Mucosa of rectum (tissue), 2 donors: ENCODE results near the gene BMPR2.
"Not testable (repeated sequence)": the region's sequence is repeated elsewhere in the genome, so short reads cannot be mapped to it uniquely, and the experiment has no call there.

Experiments
- H3K27ac ChIP-seq, 2 donors: one replicate each; pipeline ENCODE4 v1.7.0; 2013; ENCODE audit warnings: inconsistent platforms in 2 of 2, low read depth in 2 of 2, low read length in 2 of 2
- H3K27me3 ChIP-seq, 2 donors: one replicate each; pipeline ENCODE4 v1.7.0; 2013; ENCODE audit warnings: low read length in 2 of 2; ENCODE audit not compliant: control insufficient read depth in 2 of 2, insufficient read depth in 2 of 2
- H3K36me3 ChIP-seq, 2 donors: one replicate each; pipeline ENCODE4 v1.7.0; 2013; ENCODE audit warnings: low read length in 2 of 2; ENCODE audit not compliant: control insufficient read depth in 2 of 2, insufficient read depth in 2 of 2
- H3K4me1 ChIP-seq, 2 donors: one replicate each; pipeline ENCODE4 v1.7.0; 2013; ENCODE audit warnings: low read length in 2 of 2, mild to moderate bottlenecking in 1 of 2; ENCODE audit not compliant: control insufficient read depth in 2 of 2, insufficient read depth in 2 of 2
- H3K4me3 ChIP-seq, 2 donors: one replicate each; pipeline ENCODE4 v1.7.0; 2013; ENCODE audit warnings: low read length in 2 of 2
- H3K9ac ChIP-seq, 2 donors: one replicate each; pipeline ENCODE4 v1.7.0; 2013; ENCODE audit warnings: low read length in 2 of 2, low read depth in 1 of 2, mild to moderate bottlenecking in 1 of 2
- H3K9me3 ChIP-seq, 2 donors: one replicate each; pipeline ENCODE4 v1.7.0; 2013; ENCODE audit warnings: low read length in 2 of 2; ENCODE audit not compliant: control insufficient read depth in 2 of 2
- donor health status: healthy.
- donor health status: Normal muscosa, but diverticular disease.

The BMPR2 gene

DNA sequence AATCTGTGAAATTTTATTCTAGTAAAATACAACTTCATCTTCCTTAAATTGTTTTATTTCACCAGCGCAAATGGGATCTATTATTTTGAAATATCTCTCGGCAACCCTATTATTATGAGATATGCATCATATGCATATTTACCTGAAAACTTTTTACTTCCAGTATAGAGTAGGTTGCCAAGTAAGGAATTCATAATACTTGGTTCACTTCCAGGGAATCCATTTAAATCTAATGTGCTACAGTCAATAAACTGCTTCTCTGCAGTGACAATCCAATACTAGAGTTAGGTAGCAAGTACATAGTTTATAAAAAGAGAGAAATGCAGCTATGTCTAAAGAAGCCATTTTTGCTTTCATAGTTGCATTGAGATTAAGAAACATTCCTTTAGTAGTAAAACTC, 169.8 kb downstream of the BMPR2 start:
- no peak overlapping the region for H3K9ac ChIP-seq
- H3K27ac ChIP-seq = no peak overlapping the region
- H3K9me3 ChIP-seq = no peaks in the 10 kb centered on the region
- no peaks in the 10 kb centered on the region for H3K27me3 ChIP-seq
- no peaks in the 10 kb centered on the region for H3K36me3 ChIP-seq
- no peaks in the 10 kb centered on the region for H3K4me1 ChIP-seq
- no peak overlapping the region for H3K4me3 ChIP-seq

DNA sequence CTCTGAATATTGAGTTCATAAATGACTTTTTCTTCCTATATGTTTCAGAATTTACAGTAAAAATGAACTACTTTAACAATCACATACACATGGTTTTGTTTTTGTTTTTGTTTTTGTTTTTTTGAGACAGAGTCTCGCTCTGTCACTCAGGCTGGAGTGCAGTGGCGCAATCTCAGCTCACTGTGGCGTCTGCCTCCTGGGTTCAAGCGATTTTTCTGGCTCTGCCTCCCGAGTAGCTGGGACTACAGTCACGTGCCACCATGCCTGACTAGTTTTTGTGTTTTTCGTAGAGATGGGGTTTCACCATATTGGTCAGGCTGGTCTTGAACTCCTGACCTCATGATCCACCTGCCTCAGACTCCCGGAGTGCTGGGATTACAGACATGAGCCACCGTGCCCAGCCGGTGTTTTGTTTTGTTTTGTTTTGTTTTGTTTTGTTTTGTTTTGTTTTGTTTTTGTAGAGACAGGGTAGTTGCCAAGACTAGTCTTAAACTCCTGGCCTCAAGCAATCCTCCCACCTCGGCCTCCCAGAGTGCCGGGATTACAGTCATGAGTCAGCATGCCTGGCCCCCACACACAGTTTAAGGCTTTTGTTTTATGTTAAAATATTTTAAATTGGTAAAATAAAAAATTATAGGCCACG, 170.5 kb downstream of the BMPR2 start:
- not testable (repeated sequence) for H3K4me3 ChIP-seq, H3K4me1 ChIP-seq, H3K9ac ChIP-seq, H3K27ac ChIP-seq, H3K36me3 ChIP-seq, H3K9me3 ChIP-seq, H3K27me3 ChIP-seq

DNA sequence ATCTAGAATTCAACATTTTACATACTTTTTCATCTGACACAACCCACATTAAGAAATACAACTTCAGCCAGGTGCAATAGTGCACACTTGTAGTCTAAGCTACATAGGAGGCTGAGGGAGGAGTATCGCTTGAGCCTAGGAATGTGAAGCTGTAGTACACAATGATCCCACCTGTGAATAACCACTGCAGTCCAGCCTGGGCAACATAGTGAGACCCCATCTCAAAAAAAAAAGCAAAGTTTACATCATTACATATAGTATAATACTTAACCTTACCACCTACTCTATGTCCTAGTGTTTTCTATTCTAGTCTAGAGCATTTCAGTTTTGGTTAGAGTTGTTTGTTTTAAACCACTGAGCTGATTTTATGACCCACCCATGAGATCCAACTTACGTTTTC, 172.1 kb downstream of the BMPR2 start:
- Histone ChIP-seq H3K4me3 (no peak overlapping the region), H3K36me3 (peaks cover 0 to 3% of the 10 kb centered on the region in 2 donors), H3K4me1 (no peaks in the 10 kb centered on the region), H3K27me3 (no peaks in the 10 kb centered on the region), H3K9me3 (no peaks in the 10 kb centered on the region), H3K27ac (no peak overlapping the region), H3K9ac (no peak overlapping the region)

DNA sequence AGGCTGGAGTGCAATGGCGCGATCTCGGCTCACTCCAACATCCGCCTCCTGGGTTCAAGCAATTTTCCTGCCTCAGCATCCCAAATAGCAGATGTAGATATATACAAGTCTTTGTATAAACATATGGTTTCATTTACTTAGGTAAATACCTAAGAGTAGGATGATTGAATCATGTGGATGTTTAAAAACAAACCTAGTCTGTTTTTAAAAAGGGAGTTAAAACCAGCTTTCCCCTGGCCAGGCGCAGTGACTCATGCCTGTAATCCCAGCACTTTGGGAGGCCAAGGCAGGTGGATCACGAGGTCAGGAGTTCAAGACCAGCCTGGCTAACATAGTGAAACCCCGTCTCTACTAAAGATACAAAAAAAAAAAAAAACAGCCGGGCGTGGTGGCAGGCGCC, 174.9 kb downstream of the BMPR2 start:
- H3K9me3 ChIP-seq, H3K9ac ChIP-seq, H3K4me1 ChIP-seq, H3K4me3 ChIP-seq, H3K27ac ChIP-seq, H3K27me3 ChIP-seq: not testable (repeated sequence)
- peaks cover 16 to 17% of the 10 kb centered on the region in 2 donors for H3K36me3 ChIP-seq

DNA sequence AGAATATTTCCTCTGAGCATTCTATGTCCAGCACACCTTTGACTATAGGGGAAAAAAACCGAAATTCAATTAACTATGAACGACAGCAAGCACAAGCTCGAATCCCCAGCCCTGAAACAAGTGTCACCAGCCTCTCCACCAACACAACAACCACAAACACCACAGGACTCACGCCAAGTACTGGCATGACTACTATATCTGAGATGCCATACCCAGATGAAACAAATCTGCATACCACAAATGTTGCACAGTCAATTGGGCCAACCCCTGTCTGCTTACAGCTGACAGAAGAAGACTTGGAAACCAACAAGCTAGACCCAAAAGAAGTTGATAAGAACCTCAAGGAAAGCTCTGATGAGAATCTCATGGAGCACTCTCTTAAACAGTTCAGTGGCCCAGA, 179.2 kb downstream of the BMPR2 start:
- Histone ChIP-seq H3K9me3 (no peaks in the 10 kb centered on the region), H3K27me3 (no peaks in the 10 kb centered on the region), H3K27ac (no peak overlapping the region), H3K36me3 (peaks cover 25% of the 10 kb centered on the region in 2 donors), H3K9ac (no peak overlapping the region), H3K4me1 (no peaks in the 10 kb centered on the region), H3K4me3 (no peak overlapping the region)

DNA sequence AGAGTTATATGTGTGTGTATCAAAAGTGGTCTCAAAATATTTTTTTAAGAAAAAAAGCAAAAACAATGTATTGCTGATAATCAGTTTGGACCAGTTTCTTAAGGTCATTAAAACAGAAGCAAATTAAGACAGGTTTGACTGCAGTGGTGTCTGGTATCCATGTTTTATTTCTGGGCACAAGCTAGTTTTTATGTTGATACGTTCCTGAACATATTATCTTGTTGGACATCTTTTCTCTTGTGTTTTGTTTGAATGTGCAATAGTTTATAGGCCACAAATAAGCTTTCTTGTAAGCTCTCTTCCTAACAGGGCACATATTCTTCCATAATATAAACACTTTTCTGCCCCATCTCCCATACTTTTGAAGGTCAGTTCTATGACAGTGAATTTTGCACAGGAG, 184.1 kb downstream of the BMPR2 start:
- Histone ChIP-seq H3K36me3 (peaks cover 16 to 19% of the 10 kb centered on the region in 2 donors), H3K9me3 (no peaks in the 10 kb centered on the region), H3K9ac (no peak overlapping the region), H3K4me1 (no peaks in the 10 kb centered on the region), H3K27ac (no peak overlapping the region), H3K4me3 (no peak overlapping the region), H3K27me3 (no peaks in the 10 kb centered on the region)

DNA sequence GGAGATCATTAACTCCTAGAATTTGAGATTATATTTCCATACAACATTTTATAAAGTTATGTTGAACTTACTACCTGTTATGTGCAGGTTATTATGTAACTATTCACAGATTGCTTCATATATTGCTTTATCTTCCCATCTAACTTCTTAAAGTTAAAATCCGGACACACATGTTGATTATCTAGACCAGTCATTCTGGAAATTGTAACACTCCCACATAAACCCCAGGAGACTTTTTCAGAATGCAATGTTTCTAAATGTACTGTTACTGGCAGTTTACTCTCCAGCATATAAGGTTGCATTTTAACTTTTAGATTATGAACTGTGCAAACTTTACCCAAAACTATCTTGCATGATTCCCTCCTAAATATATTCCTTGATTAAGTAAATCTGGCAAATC, 188.1 kb downstream of the BMPR2 start:
- peaks cover 5 to 7% of the 10 kb centered on the region in 2 donors for H3K36me3 ChIP-seq
- H3K9me3 ChIP-seq = no peaks in the 10 kb centered on the region
- no peak overlapping the region for H3K9ac ChIP-seq
- no peak overlapping the region for H3K27ac ChIP-seq
- no peaks in the 10 kb centered on the region for H3K27me3 ChIP-seq
- H3K4me1 ChIP-seq = no peaks in the 10 kb centered on the region
- no peak overlapping the region for H3K4me3 ChIP-seq

DNA sequence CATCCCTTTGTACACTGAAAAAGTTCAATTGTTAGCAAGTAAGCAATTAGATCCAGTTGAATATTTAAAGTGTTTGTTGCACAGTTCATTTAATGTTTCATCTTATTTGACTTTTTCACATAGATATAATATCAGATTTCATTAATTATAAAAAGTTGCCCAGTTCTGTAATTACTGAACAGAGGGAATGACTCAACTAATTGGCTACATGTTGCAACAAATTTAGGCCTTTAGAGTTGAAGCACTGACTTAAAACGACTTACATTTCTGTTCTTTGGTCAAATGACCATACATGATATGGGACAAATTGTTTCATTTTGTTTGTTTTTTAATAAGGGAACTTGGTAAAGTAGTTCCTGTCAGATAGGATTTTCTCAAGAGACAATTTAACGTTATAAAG, 190.2 kb downstream of the BMPR2 start:
- Histone ChIP-seq H3K9me3 (no peaks in the 10 kb centered on the region), H3K4me1 (no peaks in the 10 kb centered on the region), H3K9ac (no peak overlapping the region), H3K27ac (no peak overlapping the region), H3K4me3 (no peak overlapping the region), H3K36me3 (no peaks in the 10 kb centered on the region), H3K27me3 (no peaks in the 10 kb centered on the region)

DNA sequence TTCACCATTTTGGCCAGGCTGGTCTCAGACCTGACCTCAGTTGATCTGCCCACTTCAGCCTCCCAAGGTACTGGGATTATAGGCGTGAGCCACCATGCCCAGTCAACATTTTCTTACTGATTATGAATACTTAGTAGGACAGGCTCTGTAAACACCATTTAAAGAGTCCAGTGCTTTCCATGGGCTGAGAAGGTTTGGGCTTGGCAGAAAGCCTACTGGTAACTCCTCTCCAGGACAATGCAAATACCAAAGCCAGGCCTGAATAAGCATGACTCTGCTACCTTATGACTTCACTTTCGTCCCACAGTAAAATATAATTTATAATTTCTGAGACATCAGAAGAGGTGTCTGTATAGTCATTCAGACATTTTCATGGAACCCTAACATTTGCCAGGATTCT, 198.4 kb downstream of the BMPR2 start:
- Histone ChIP-seq H3K9me3 (no peaks in the 10 kb centered on the region), H3K4me3 (no peak overlapping the region), H3K27me3 (no peaks in the 10 kb centered on the region), H3K9ac (no peak overlapping the region), H3K4me1 (no peaks in the 10 kb centered on the region), H3K36me3 (no peaks in the 10 kb centered on the region), H3K27ac (no peak overlapping the region)

DNA sequence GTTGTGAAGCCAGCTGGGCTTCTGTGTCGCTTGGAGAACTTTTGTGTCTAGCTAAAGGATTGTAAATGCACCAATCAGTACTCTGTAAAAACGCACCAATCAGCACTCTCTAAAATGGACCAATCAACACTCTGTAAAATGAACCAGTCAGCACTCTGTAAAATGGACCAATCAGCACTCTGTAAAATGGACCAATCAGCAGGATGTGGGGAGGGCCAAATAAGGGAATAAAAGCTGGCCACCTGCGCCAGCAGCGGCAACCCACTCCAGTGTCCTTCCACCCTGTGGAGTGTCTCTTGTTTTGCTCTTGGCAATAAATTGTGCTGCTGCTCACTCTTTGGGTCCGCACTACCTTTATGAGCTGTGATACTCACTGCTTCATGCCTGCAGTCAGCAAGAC, 199.1 kb downstream of the BMPR2 start:
- H3K9me3 ChIP-seq, H3K4me3 ChIP-seq, H3K27ac ChIP-seq, H3K4me1 ChIP-seq, H3K27me3 ChIP-seq, H3K9ac ChIP-seq, H3K36me3 ChIP-seq: not testable (repeated sequence)
